OCI-LY1 (cell line): ENCODE data around the gene C12orf60.

Source experiments
- H2AFZ ChIP-seq: fragments of 200-600 bp; sonication (generic), shearing (Covaris generic); 2 replicates; pipeline ENCODE4 v1.6.0; 2014; ENCODE audit warnings: antibody characterized with exemption, mild to moderate bottlenecking, low read length
- H3F3A ChIP-seq: fragments of 200-600 bp; sonication (generic), shearing (Covaris generic); 2 replicates; pipeline ENCODE4 v1.6.0; 2014; ENCODE audit warnings: mild to moderate bottlenecking, antibody characterized with exemption, low read length, moderate library complexity; ENCODE audit not compliant: insufficient read depth
- H3K27ac ChIP-seq: fragments of 200-600 bp; sonication (generic); 2 replicates; pipeline ENCODE4 v1.5.1; 2014; ENCODE audit warnings: low read length, mixed run types, mild to moderate bottlenecking, low read depth; ENCODE audit not compliant: poor library complexity, severe bottlenecking
- H3K27me3 ChIP-seq: fragments of 200-600 bp; sonication (generic); 2 replicates; pipeline ENCODE4 v1.6.0; 2014; ENCODE audit warnings: antibody characterized with exemption, mild to moderate bottlenecking, low read length, moderate library complexity; ENCODE audit not compliant: insufficient read depth
- H3K36me3 ChIP-seq: fragments of 200-600 bp; sonication (generic); 2 replicates; pipeline ENCODE4 v1.6.1; 2014; ENCODE audit warnings: mild to moderate bottlenecking, antibody characterized with exemption, low read length, moderate library complexity, mixed read lengths; ENCODE audit not compliant: insufficient read depth
- H3K4me1 ChIP-seq: fragments of 200-600 bp; sonication (generic); 2 replicates; pipeline ENCODE4 v1.5.1; 2014; ENCODE audit warnings: mild to moderate bottlenecking, low read length, moderate library complexity; ENCODE audit not compliant: insufficient read depth, severe bottlenecking
- H3K4me2 ChIP-seq: fragments of 200-600 bp; sonication (generic), shearing (Covaris generic); 2 replicates; pipeline ENCODE4 v1.6.1; 2014; ENCODE audit warnings: low read length
- H3K4me3 ChIP-seq: fragments of 200-600 bp; sonication (generic); 2 replicates; pipeline ENCODE4 v1.5.1; 2014; ENCODE audit warnings: low read length, low read depth, mild to moderate bottlenecking, mixed read lengths; ENCODE audit not compliant: poor library complexity, severe bottlenecking
- H3K79me2 ChIP-seq: fragments of 200-600 bp; shearing (Covaris generic); 2 replicates; pipeline ENCODE4 v1.6.1; 2016; ENCODE audit warnings: mixed run types, low read length, mixed read lengths; ENCODE audit not compliant: insufficient read depth
- H3K9ac ChIP-seq: fragments of 200-600 bp; sonication (generic), shearing (Covaris generic); 2 replicates; pipeline ENCODE4 v1.6.1; 2014; ENCODE audit warnings: mild to moderate bottlenecking, low read length, mixed read lengths
- H3K9me2 ChIP-seq: fragments of 200-600 bp; sonication (generic), shearing (Covaris generic); 2 replicates; pipeline ENCODE4 v1.6.1; 2014; ENCODE audit warnings: low read depth, mild to moderate bottlenecking, low read length, mixed read lengths
- H3K9me3 ChIP-seq: fragments of 200-600 bp; shearing (Covaris generic); 2 replicates; pipeline ENCODE4 v1.6.1; 2014; ENCODE audit warnings: low read length, mixed read lengths
- H4K20me1 ChIP-seq: fragments of 200-600 bp; sonication (generic), shearing (Covaris generic); 2 replicates; pipeline ENCODE4 v1.6.0; 2016; ENCODE audit warnings: mild to moderate bottlenecking, low read length; ENCODE audit not compliant: insufficient read depth
- EZH2 ChIP-seq: fragments of 200-600 bp; sonication (generic), shearing (Covaris generic); IDR thresholded peaks from 2 replicates; pipeline ENCODE4 v1.8.0; 2017; ENCODE audit warnings: borderline replicate concordance, mixed run types, mild to moderate bottlenecking, antibody characterized with exemption, low read length, moderate library complexity, mixed read lengths
- TF ChIP-seq, protein P1 (sequence below): fragments of 200-600 bp; sonication (generic), shearing (Covaris generic); IDR thresholded peaks from 2 replicates; pipeline ENCODE4 v1.5.1; 2017; ENCODE audit warnings: mild to moderate bottlenecking, antibody characterized with exemption, low read length, moderate library complexity, mixed read lengths

C12orf60 gene

DNA sequence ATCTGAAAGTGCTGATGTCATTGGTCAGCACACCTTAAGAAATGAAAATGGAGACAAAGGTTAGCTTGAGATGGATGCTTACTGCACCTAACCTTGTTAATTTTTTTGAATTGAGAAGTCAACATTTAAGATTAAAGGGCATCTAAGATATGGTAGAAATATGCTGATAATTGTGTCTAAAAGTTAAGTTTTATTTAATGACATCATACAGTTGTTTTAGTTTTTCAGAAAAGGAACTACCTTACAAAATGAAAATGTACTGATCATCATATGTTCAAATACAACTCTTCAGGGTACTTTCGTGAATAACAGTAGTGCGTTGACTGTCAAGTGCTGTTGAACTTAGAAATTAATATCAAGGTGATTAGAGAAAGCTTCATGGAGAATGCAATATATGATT, 8.0 kb downstream of the C12orf60 start:
- H2AFZ ChIP-seq = no peak overlapping the region
- no peak overlapping the region for H3K9ac ChIP-seq
- H3K79me2 ChIP-seq = no peaks in the 10 kb centered on the region
- no peaks in the 10 kb centered on the region for H3K9me3 ChIP-seq
- no peaks in the 10 kb centered on the region for H3K9me2 ChIP-seq
- H3K36me3 ChIP-seq = no peaks in the 10 kb centered on the region
- peaks cover 7% of the 10 kb centered on the region for H3K4me1 ChIP-seq
- no peak overlapping the region for H3K4me3 ChIP-seq
- no peaks in the 10 kb centered on the region for H3F3A ChIP-seq
- no peaks in the 10 kb centered on the region for H3K27me3 ChIP-seq
- TF ChIP-seq EZH2 = no peak
- TF ChIP-seq, protein P1, sequence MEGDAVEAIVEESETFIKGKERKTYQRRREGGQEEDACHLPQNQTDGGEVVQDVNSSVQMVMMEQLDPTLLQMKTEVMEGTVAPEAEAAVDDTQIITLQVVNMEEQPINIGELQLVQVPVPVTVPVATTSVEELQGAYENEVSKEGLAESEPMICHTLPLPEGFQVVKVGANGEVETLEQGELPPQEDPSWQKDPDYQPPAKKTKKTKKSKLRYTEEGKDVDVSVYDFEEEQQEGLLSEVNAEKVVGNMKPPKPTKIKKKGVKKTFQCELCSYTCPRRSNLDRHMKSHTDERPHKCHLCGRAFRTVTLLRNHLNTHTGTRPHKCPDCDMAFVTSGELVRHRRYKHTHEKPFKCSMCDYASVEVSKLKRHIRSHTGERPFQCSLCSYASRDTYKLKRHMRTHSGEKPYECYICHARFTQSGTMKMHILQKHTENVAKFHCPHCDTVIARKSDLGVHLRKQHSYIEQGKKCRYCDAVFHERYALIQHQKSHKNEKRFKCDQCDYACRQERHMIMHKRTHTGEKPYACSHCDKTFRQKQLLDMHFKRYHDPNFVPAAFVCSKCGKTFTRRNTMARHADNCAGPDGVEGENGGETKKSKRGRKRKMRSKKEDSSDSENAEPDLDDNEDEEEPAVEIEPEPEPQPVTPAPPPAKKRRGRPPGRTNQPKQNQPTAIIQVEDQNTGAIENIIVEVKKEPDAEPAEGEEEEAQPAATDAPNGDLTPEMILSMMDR = no peak
- H3K4me2 ChIP-seq = no peak overlapping the region
- H3K27ac ChIP-seq = no peak overlapping the region
- no peaks in the 10 kb centered on the region for H4K20me1 ChIP-seq

DNA sequence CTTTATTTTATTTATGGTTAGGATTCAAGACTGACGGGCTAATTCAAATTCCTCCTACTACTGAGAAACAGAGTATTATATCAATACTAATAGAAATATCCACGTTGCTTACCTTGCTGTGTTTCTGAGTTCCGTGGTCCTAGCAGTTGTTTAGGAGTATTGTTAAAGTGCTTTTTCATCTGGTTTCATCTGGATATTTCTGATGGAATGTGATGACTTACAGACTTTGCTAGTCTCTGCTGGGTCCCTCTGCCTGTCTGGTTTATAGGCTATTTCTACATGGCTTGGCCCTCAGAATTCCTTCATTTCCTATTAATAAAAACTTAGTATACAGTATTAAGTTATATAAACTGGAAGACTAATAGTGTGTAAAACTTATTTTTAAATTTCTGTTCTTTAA, 10.5 kb downstream of the C12orf60 start, which contains the start of gene SMCO3:
Gene SMCO3 (minus strand): TSS at position 169 of the 400 bp plus-strand sequence. CDS start 7,502 bp downstream, outside the sequence.
- H3K9me2 ChIP-seq = no peaks in the 10 kb centered on the region
- no peaks in the 10 kb centered on the region for H3K27me3 ChIP-seq
- H3K27ac ChIP-seq = no peak within 1 kb of the TSS
- H3K4me1 ChIP-seq = peaks cover 7% of the 10 kb centered on the region
- TF ChIP-seq EZH2 = no peak
- TF ChIP-seq, protein P1 = no peak
- no peaks in the 10 kb centered on the region for H3K79me2 ChIP-seq
- no peaks in the 10 kb centered on the region for H3K9me3 ChIP-seq
- no peak within 1 kb of the TSS for H3K4me2 ChIP-seq
- no peak within 1 kb of the TSS for H2AFZ ChIP-seq
- no peak within 1 kb of the TSS for H3K4me3 ChIP-seq
- H3F3A ChIP-seq = no peaks in the 10 kb centered on the region
- H4K20me1 ChIP-seq = no peaks in the 10 kb centered on the region
- no peaks in the 10 kb centered on the region; the same call in 1 of the 2 replicates for H3K36me3 ChIP-seq
- no peak within 1 kb of the TSS for H3K9ac ChIP-seq

DNA sequence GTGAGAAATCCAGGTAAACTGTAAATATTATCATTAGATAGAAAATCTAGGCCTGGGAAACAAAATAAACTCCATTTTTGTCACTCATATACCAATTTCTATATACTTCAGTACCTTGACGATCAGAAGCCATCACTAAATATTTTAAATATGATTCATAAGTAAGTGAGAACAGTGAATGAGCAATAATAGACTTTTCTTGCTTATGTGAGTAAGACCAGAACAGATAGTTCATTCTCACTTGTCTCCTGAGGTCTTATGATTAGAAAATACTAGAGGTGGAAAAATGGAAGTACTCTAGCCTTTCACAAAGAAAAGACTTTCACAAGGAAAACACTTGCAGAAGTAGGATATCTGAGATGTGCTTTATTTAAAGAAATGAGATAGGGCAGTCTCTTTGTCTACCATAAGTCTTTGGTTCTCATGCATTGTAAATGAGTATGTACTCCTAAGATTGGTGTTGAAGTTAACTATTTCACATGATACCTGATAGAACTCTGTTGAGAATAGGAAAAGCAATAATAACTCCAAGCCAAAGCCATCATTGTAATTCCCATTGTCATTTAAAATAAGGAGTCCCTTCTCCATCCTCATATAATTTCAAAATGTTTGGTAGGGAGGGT, 20.7 kb downstream of the C12orf60 start:
- H3K9me3 ChIP-seq = no peaks in the 10 kb centered on the region
- H3K27ac ChIP-seq = no peak overlapping the region
- H3K4me1 ChIP-seq = no peaks in the 10 kb centered on the region
- H2AFZ ChIP-seq = no peak overlapping the region
- no peaks in the 10 kb centered on the region for H3F3A ChIP-seq
- H3K4me3 ChIP-seq = no peak overlapping the region
- no peaks in the 10 kb centered on the region for H3K36me3 ChIP-seq
- H3K9me2 ChIP-seq = no peaks in the 10 kb centered on the region
- no peaks in the 10 kb centered on the region for H4K20me1 ChIP-seq
- no peaks in the 10 kb centered on the region for H3K27me3 ChIP-seq
- no peaks in the 10 kb centered on the region for H3K79me2 ChIP-seq
- H3K4me2 ChIP-seq = no peak overlapping the region
- no peak overlapping the region for H3K9ac ChIP-seq
- no peak for TF ChIP-seq EZH2
- TF ChIP-seq, protein P1 = no peak
